ENCODE data around the gene ACAT2.
A peak's percentile ranks its signal among the peaks of the same experiment; 100 is the strongest.

DNA sequence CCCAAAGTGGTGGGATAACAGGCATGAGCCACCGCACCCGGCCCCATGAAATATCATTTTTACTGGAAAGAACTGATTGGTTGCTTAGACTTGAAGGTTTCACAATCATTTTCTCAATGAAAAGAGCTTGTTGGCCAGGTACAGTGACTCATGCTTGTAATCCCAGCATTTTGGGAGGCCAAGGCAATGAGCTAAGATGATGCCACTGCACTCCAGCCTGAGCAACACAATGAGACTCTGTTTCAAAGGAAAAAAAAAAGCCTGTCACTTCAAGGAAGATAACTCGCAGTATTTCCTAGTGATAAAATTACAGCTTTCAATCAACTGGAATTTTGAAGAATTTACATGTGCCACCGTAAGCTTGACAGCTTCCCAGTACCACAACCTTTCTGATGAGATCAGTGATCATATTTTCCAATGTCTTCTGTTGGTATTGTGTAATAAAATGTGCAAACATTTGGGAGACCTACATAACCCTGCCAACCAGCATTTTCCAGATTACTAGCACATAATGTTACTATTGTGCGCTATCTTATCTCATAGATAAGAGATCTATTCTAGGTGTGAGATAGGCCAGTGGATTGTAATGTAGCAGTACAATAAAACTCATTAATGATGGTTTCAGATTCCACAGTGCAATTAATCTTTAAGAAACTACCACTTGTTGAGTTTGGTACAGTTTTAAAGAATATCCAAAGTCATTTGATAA, 45.5 kb downstream of the ACAT2 start:
- TF ChIP-seq, protein P1, sequence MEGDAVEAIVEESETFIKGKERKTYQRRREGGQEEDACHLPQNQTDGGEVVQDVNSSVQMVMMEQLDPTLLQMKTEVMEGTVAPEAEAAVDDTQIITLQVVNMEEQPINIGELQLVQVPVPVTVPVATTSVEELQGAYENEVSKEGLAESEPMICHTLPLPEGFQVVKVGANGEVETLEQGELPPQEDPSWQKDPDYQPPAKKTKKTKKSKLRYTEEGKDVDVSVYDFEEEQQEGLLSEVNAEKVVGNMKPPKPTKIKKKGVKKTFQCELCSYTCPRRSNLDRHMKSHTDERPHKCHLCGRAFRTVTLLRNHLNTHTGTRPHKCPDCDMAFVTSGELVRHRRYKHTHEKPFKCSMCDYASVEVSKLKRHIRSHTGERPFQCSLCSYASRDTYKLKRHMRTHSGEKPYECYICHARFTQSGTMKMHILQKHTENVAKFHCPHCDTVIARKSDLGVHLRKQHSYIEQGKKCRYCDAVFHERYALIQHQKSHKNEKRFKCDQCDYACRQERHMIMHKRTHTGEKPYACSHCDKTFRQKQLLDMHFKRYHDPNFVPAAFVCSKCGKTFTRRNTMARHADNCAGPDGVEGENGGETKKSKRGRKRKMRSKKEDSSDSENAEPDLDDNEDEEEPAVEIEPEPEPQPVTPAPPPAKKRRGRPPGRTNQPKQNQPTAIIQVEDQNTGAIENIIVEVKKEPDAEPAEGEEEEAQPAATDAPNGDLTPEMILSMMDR (tag by site-specific recombination; IDR thresholded peaks at IDR 0.05): no peak
- TF ChIP-seq, protein P2, sequence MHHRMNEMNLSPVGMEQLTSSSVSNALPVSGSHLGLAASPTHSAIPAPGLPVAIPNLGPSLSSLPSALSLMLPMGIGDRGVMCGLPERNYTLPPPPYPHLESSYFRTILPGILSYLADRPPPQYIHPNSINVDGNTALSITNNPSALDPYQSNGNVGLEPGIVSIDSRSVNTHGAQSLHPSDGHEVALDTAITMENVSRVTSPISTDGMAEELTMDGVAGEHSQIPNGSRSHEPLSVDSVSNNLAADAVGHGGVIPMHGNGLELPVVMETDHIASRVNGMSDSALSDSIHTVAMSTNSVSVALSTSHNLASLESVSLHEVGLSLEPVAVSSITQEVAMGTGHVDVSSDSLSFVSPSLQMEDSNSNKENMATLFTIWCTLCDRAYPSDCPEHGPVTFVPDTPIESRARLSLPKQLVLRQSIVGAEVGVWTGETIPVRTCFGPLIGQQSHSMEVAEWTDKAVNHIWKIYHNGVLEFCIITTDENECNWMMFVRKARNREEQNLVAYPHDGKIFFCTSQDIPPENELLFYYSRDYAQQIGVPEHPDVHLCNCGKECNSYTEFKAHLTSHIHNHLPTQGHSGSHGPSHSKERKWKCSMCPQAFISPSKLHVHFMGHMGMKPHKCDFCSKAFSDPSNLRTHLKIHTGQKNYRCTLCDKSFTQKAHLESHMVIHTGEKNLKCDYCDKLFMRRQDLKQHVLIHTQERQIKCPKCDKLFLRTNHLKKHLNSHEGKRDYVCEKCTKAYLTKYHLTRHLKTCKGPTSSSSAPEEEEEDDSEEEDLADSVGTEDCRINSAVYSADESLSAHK (tag by site-specific recombination; IDR thresholded peaks at IDR 0.05): peak; percentile 81
- no peak for TF ChIP-seq GLI4 (tag by site-specific recombination; IDR thresholded peaks at IDR 0.05)
- TF ChIP-seq, protein P3, sequence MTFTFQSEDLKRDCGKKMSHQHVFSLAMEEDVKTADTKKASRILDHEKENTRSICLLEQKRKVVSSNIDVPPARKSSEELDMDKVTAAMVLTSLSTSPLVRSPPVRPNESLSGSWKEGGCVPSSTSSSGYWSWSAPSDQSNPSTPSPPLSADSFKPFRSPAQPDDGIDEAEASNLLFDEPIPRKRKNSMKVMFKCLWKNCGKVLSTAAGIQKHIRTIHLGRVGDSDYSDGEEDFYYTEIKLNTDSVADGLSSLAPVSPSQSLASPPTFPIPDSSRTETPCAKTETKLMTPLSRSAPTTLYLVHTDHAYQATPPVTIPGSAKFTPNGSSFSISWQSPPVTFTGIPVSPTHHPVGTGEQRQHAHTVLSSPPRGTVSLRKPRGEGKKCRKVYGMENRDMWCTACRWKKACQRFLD (tag by site-specific recombination; IDR thresholded peaks at IDR 0.05): no peak
